ENCODE measurements around the gene SVIP. TPM values are rescaled to one million over a fixed set of nuclear protein-coding genes. Genes with fewer than 3 reads are reported as not detected.

The SVIP gene
- total RNA-seq: 10 to 100 TPM; 81.2 to 84.2 TPM

- CTCF ChIA-PET: interaction anchor here (0.6 to 2.9 kb wide), 15 partner anchors 9 to 265 kb away, joined by 3 to 13 read pairs (median 3); no protein-coding TSS in a partner anchor
- H3K9me3 Mint-ChIP-seq: no peaks in the 10 kb centered on the region
- DNase-seq: peak; percentile 96
- H3K27ac Mint-ChIP-seq: peak within 1 kb of the TSS; percentile 86
- H3K36me3 Mint-ChIP-seq (ENCODE audit: low read depth): peaks cover 12% of the 10 kb centered on the region
- intact Hi-C loops (cut with micrococcal nuclease): loop anchor here (1.0 to 2.0 kb wide), 2 partner anchors 43 to 204 kb away; partner anchors contain the start of gene FANCF
- peak within 1 kb of the TSS; percentile 88 for H3K4me3 Mint-ChIP-seq
- peaks cover 13% of the 10 kb centered on the region for H3K4me1 Mint-ChIP-seq (ENCODE audit: low read depth)
- H3K27me3 Mint-ChIP-seq (ENCODE audit: low read depth): no peaks in the 10 kb centered on the region
These were observed at the start of gene SVIP for GRCh38 chr11:22829231-22830081. SVIP (minus strand) TSS chr11:22829801; CDS start chr11:22829748, 53 bp downstream.

GRCh38 chr11:22878604-22879003 lies 49.0 kb upstream of the SVIP start:
- Mint-ChIP-seq H3K4me1 (ENCODE audit: low read depth) (no peaks in the 10 kb centered on the region), H3K27me3 (ENCODE audit: low read depth) (no peaks in the 10 kb centered on the region), H3K27ac (no peak overlapping the region), H3K36me3 (ENCODE audit: low read depth) (no peaks in the 10 kb centered on the region), H3K9me3 (no peaks in the 10 kb centered on the region), H3K4me3 (no peak overlapping the region)
- CTCF ChIA-PET: interaction anchor here (0.6 to 1.0 kb wide), 2 partner anchors 123 to 696 kb away, joined by 3 read pairs; no protein-coding TSS in a partner anchor
- intact Hi-C loops (cut with micrococcal nuclease): loop anchor here (10.0 kb wide), 1 partner anchor 656 kb away; no protein-coding TSS in a partner anchor
- no peak for DNase-seq

GRCh38 chr11:22878039-22878438 lies 48.4 kb upstream of the SVIP start:
- no peak overlapping the region for H3K27ac Mint-ChIP-seq
- H3K27me3 Mint-ChIP-seq (ENCODE audit: low read depth): no peaks in the 10 kb centered on the region
- H3K4me1 Mint-ChIP-seq (ENCODE audit: low read depth): no peaks in the 10 kb centered on the region
- no peaks in the 10 kb centered on the region for H3K36me3 Mint-ChIP-seq (ENCODE audit: low read depth)
- CTCF ChIA-PET: interaction anchor here (0.6 to 1.0 kb wide), 2 partner anchors 123 to 696 kb away, joined by 3 read pairs; no protein-coding TSS in a partner anchor
- no peak overlapping the region for H3K4me3 Mint-ChIP-seq
- intact Hi-C loops (cut with micrococcal nuclease): loop anchor here (10.0 kb wide), 1 partner anchor 657 kb away; no protein-coding TSS in a partner anchor
- DNase-seq: no peak
- H3K9me3 Mint-ChIP-seq: no peaks in the 10 kb centered on the region

- intact Hi-C loops (cut with micrococcal nuclease): loop anchor here (1.0 to 10.0 kb wide), 2 partner anchors 145 to 659 kb away; no protein-coding TSS in a partner anchor
- CTCF ChIA-PET: interaction anchor here (0.6 to 1.5 kb wide), 10 partner anchors 9 to 711 kb away, joined by 3 to 5 read pairs (median 3); no protein-coding TSS in a partner anchor
These were observed 46.4 kb upstream of the SVIP start for GRCh38 chr11:22875869-22876473.

GRCh38 chr11:22869325-22869724 lies 39.7 kb upstream of the SVIP start:
- no peak overlapping the region for H3K27ac Mint-ChIP-seq
- H3K4me1 Mint-ChIP-seq (ENCODE audit: low read depth): no peaks in the 10 kb centered on the region
- H3K9me3 Mint-ChIP-seq: no peaks in the 10 kb centered on the region
- no peaks in the 10 kb centered on the region for H3K36me3 Mint-ChIP-seq (ENCODE audit: low read depth)
- CTCF ChIA-PET: no interaction called here
- H3K4me3 Mint-ChIP-seq: no peak overlapping the region
- H3K27me3 Mint-ChIP-seq (ENCODE audit: low read depth): no peaks in the 10 kb centered on the region
- no peak for DNase-seq
- intact Hi-C loops (cut with micrococcal nuclease): no loop called here

More at GRCh38 chr11:22875869-22876473, 46.4 kb upstream of the SVIP start:
- H3K36me3 Mint-ChIP-seq (ENCODE audit: low read depth): no peaks in the 10 kb centered on the region
- H3K4me3 Mint-ChIP-seq: no peak overlapping the region
- H3K9me3 Mint-ChIP-seq: no peaks in the 10 kb centered on the region
- no peaks in the 10 kb centered on the region for H3K27me3 Mint-ChIP-seq (ENCODE audit: low read depth)
- peak; percentile 83 for DNase-seq
- H3K27ac Mint-ChIP-seq: no peak overlapping the region
- H3K4me1 Mint-ChIP-seq (ENCODE audit: low read depth): no peaks in the 10 kb centered on the region

- CTCF ChIA-PET: no interaction called here
- intact Hi-C loops (cut with micrococcal nuclease): no loop called here
- H3K4me1 Mint-ChIP-seq (ENCODE audit: low read depth): no peaks in the 10 kb centered on the region
- no peak within 1 kb of the TSS for H3K4me3 Mint-ChIP-seq
- no peak within 1 kb of the TSS for H3K27ac Mint-ChIP-seq
- peaks cover 7% of the 10 kb centered on the region for H3K36me3 Mint-ChIP-seq (ENCODE audit: low read depth)
- no peak for DNase-seq
- peaks cover 1% of the 10 kb centered on the region for H3K9me3 Mint-ChIP-seq
- H3K27me3 Mint-ChIP-seq (ENCODE audit: low read depth): no peaks in the 10 kb centered on the region
These were observed 30.6 kb upstream of the SVIP start, which contains the start of gene CCDC179 for GRCh38 chr11:22860241-22860640. CCDC179 (minus strand) TSS chr11:22860474; CDS start chr11:22860421, 53 bp downstream.

- DNase-seq: no peak
- no peaks in the 10 kb centered on the region for H3K27me3 Mint-ChIP-seq (ENCODE audit: low read depth)
- no peaks in the 10 kb centered on the region for H3K4me1 Mint-ChIP-seq (ENCODE audit: low read depth)
- peaks cover 7% of the 10 kb centered on the region for H3K36me3 Mint-ChIP-seq (ENCODE audit: low read depth)
- intact Hi-C loops (cut with micrococcal nuclease): no loop called here
- no peak overlapping the region for H3K27ac Mint-ChIP-seq
- no peak overlapping the region for H3K4me3 Mint-ChIP-seq
- CTCF ChIA-PET: interaction anchor here (0.8 kb wide), 1 partner anchor 16 kb away, joined by 3 read pairs; no protein-coding TSS in a partner anchor
- peaks cover 1% of the 10 kb centered on the region for H3K9me3 Mint-ChIP-seq
These were observed 30.2 kb upstream of the SVIP start for GRCh38 chr11:22859756-22860155.

- Mint-ChIP-seq H3K36me3 (ENCODE audit: low read depth) (peaks cover 9% of the 10 kb centered on the region), H3K4me3 (no peak overlapping the region), H3K27me3 (ENCODE audit: low read depth) (no peaks in the 10 kb centered on the region), H3K4me1 (ENCODE audit: low read depth) (no peaks in the 10 kb centered on the region), H3K27ac (no peak overlapping the region), H3K9me3 (peaks cover 7% of the 10 kb centered on the region)
- intact Hi-C loops (cut with micrococcal nuclease): no loop called here
- no peak for DNase-seq
- CTCF ChIA-PET: no interaction called here
These were observed 21.9 kb upstream of the SVIP start for GRCh38 chr11:22851477-22851876.

- Mint-ChIP-seq H3K27ac (no peak overlapping the region), H3K27me3 (ENCODE audit: low read depth) (no peaks in the 10 kb centered on the region), H3K4me1 (ENCODE audit: low read depth) (no peaks in the 10 kb centered on the region), H3K36me3 (ENCODE audit: low read depth) (no peaks in the 10 kb centered on the region), H3K4me3 (no peak overlapping the region), H3K9me3 (no peaks in the 10 kb centered on the region)
- no peak for DNase-seq
- intact Hi-C loops (cut with micrococcal nuclease): no loop called here
- CTCF ChIA-PET: no interaction called here
These were observed 17.1 kb upstream of the SVIP start for GRCh38 chr11:22846726-22847125.

GRCh38 chr11:22832315-22833015 lies 2.9 kb upstream of the SVIP start:
- Mint-ChIP-seq H3K36me3 (ENCODE audit: low read depth) (no peaks in the 10 kb centered on the region), H3K27me3 (ENCODE audit: low read depth) (no peaks in the 10 kb centered on the region), H3K9me3 (no peaks in the 10 kb centered on the region), H3K27ac (no peak overlapping the region), H3K4me3 (no peak overlapping the region), H3K4me1 (ENCODE audit: low read depth) (peaks cover 10% of the 10 kb centered on the region)
- no peak for DNase-seq
- intact Hi-C loops (cut with micrococcal nuclease): no loop called here
- CTCF ChIA-PET: no interaction called here

- intact Hi-C loops (cut with micrococcal nuclease): no loop called here
- no peak overlapping the region for H3K27ac Mint-ChIP-seq
- DNase-seq: no peak
- CTCF ChIA-PET: interaction anchor here (0.6 to 2.9 kb wide), 10 partner anchors 10 to 206 kb away, joined by 3 to 13 read pairs (median 3); no protein-coding TSS in a partner anchor
- no peaks in the 10 kb centered on the region for H3K27me3 Mint-ChIP-seq (ENCODE audit: low read depth)
- H3K36me3 Mint-ChIP-seq (ENCODE audit: low read depth): peaks cover 6% of the 10 kb centered on the region
- H3K4me1 Mint-ChIP-seq (ENCODE audit: low read depth): peaks cover 13% of the 10 kb centered on the region
- peak overlapping the region; percentile 88 for H3K4me3 Mint-ChIP-seq
- no peaks in the 10 kb centered on the region for H3K9me3 Mint-ChIP-seq
These were observed 447 bp upstream of the SVIP start for GRCh38 chr11:22830082-22830414.

- Mint-ChIP-seq H3K4me1 (ENCODE audit: low read depth) (peaks cover 13% of the 10 kb centered on the region), H3K27me3 (ENCODE audit: low read depth) (no peaks in the 10 kb centered on the region), H3K4me3 (peak overlapping the region; percentile 88), H3K36me3 (ENCODE audit: low read depth) (peaks cover 20% of the 10 kb centered on the region), H3K27ac (peak overlapping the region; percentile 56), H3K9me3 (no peaks in the 10 kb centered on the region)
- CTCF ChIA-PET: interaction anchor here (0.7 to 2.9 kb wide), 4 partner anchors 10 to 204 kb away, joined by 3 to 13 read pairs (median 8); no protein-coding TSS in a partner anchor
- DNase-seq: no peak
- intact Hi-C loops (cut with micrococcal nuclease): loop anchor here (2.0 kb wide), 1 partner anchor 42 kb away; no protein-coding TSS in a partner anchor
These were observed 1.2 kb downstream of the SVIP start for GRCh38 chr11:22828373-22828772.

Measured in activated naive CD4-positive, alpha-beta T cell treated with anti-CD3 and anti-CD28 coated beads for 36 hours (primary cell).